Stimulated activated CD4-positive, alpha-beta T cell treated with anti-CD3 and anti-CD28 coated beads, Interleukin-15, amount 100 ng/mL, for 1 hour (primary cell): ENCODE measurements around the gene SEMA3G.

Source experiments
- DNase-seq, 2 donors: peaks; one replicate each; pipeline ENCODE4 v3.0.0-alpha.2; 2020; ENCODE audit warnings: low read depth in 1 of 2, low spot score in 1 of 2

Gene SEMA3G

DNA sequence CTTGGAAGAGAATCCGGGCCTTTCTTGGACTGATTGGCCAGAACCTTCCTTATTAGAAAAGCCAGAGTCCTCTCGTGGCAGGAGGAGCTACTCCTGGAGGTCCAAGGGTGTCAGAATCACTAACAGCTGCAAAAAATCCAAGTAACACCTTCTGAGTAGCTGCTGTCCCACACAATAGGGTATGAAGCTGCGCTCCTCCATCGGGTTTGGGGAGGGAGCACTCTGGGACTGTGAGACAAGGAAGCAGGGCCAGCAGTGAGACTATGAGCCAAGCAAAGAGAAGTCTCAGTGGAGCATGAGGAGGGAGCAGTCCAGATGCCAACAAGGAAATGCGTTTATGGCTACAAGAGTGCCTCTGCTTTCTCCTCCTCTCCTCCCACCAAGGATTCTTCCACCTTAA, 21.7 kb downstream of the SEMA3G start:
- DNase-seq = no peak

DNA sequence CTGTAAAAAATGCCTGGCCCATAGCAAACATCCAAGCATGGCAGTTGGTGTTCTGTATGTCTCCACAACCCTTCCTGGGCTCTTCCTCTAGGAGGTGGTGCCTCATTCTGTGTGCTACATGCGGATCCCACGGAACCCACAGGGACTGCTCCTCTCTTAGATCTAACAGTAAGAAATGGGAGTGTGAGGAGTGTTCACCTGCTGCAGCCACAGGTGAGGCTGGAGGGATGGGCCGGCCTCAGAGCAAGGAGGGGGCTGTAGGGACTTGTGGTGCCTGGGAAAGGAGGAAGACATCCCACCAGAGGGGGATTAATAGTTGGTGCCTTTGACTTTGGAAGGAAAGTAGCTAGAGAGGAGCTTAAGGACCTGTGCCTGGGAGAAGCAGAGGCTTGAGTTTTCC, 22.2 kb downstream of the SEMA3G start:
- DNase-seq = no peak

DNA sequence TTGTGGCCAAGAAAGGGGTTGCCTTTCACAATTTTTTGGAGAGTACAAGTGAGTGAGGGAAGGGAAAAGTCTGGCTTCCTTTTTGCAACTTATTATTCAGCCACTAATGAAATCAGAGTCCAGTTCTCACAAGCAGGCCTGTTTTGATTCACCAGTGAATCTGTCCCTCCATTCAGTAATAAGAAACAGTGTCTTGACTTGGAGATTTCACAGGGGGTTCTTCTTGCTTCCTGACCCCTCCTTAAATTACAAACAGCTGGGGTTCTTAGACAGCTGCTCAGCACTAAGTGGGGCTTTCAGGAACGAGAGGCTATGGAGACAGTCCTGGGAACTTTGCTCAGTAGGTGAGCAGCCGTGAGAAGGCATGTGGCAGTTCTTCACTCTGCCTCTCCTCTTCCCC, 24.5 kb downstream of the SEMA3G start:
- DNase-seq = no peak

DNA sequence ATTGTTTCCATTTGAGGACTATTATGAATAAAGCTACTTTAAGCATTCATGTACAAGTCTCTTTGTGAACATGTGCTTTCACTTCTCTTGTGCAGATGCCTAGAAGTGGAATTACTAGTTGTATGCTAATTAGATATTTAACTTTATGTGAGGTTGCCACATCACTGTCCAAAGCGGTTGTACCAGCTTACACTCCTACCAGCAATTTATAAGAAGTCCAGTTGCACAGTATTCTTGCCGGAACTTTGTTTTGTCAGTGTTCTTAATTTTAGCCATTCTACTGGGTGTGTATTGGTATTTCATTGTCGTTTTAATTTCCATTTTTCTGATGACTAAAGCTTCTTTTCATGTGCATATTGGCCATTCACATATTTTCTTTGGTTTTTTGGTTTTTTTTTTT, 29.1 kb downstream of the SEMA3G start:
- no peak for DNase-seq

DNA sequence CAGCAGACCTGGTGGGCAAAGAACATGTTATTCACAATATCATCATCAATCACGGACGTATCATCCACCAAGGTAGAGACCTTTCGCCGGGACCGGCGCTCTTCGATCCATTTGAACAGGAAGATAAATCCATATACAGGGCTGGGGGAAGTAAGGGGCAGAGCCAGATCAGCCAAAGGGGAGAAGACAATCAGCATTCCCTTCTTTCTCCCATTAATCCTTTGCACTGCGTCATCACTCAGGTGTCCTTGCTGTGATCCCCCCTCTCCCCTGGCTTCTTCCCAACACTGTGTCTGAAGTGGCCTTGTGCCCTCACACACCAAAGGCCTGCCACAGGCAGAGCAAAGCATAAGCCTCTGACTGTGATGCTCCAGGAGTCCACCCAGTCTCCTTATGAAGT, 36.4 kb downstream of the SEMA3G start:
- no peak for DNase-seq

DNA sequence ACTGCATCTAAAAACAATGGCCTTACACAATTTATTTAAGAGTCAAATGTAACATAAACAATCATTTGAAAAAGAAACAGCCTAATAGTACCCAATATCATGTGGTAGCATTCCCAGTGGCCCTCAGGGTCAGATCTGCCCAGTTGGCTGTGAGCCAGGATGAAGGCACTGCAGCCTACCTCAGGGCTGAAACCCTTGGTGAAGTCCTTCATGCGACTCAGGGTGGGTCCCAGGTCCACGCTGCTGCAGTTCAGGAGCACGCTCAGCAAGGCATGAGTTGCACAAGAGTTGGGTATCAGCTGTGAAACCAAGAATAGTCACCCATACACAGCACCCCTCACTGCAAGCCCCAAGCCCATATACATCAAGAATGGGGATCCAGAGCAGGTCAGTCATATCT, 37.1 kb downstream of the SEMA3G start:
- DNase-seq = no peak

DNA sequence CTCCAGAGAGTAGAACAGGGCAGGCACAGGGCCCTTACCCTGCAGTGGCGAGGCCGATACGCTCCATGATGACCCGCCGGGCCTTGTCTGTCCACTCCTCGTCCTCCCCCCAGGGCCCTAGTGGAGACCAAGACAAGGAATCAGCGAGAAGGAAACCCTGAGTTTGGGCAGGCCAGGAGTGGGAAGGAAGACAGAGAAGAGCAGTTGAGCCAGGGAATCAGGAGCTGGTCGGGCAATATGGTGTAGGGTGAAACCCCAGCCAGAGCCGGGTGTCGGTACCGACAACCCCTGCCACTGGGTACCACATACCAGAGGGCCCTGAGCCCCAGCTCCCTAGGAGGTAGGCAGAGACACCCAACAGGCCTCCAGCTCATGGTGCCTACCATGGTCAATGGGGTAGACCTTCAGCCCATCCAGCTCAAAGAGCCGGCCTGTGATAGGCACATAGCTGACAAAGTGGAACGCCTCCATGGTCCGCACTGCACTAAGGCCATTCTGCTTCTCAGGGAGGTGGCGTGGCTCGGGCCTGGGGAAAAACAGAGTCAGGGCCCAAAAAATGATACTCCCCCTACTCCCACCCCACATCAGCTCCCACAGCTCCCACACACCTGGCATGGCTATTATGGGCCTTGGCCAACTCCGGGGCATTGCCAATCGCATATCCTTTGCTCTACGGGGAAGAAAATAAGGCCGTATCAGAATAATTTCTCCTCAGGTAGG, 38.0 kb downstream of the SEMA3G start:
- no peak for DNase-seq

DNA sequence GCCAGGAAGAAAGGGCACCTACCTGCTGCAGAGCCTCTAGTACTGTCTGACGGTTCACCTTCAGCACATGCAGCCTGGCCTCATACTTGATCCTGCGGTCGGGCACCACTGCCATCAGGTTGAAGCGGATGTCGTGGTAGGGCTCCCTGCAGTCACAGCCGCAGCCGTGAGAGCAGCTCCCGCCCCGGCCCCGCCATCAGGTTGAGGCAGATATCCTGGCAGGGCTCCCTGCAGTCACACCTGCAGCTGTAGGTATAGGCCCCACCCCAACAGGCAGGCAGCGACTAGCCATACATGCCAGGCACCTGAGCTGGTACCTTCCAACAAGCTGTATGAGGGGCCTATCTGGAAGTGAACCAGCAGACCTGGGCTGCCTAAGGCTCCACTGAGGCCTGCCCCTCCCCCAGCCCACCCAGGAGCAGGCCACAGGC, 38.7 kb downstream of the SEMA3G start:
- DNase-seq = no peak

DNA sequence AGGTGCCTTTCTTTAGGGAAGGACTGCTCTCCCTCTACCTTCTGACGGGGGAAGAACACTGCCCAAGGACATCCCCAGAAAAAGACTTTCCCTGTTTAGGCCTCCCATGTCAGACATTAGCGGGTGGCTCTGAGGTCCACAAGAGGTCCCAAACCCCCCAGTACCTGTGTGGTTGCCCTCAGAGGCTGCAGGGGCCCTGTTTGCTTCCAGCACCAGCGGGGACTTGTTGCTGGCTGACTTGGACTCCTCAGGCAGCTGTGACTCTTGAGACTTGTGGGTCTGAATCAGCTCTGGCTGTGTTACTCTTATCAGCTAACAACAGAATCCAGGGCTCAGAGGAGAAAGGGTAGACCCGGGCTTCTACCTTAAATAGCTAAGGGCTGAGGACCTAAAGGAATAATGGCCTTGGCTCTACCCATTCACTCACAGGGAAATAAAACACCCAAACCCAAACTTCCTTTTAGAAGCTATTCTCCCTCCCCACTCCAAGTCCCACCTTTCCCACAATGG, 39.2 kb downstream of the SEMA3G start:
- no peak for DNase-seq

DNA sequence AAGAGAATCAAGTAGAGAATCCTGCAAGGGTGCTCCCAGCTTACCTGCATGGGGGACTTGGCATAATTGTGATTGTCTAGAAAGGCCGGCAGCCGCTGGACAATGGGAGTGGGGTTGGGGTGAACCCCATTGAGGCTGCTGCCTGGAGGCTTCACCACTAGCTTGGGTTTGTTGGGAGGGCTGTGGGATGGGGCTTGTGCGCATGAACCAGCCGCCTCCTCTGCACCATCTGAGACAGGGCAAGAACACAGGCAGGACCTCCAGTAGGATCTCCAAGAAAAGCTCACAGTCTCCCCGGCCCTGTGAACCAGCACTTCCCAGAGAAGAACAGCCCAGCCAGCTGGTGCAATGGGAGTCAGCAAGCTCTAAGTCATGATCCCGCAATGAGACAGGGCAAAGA, 39.8 kb downstream of the SEMA3G start:
- DNase-seq = no peak

DNA sequence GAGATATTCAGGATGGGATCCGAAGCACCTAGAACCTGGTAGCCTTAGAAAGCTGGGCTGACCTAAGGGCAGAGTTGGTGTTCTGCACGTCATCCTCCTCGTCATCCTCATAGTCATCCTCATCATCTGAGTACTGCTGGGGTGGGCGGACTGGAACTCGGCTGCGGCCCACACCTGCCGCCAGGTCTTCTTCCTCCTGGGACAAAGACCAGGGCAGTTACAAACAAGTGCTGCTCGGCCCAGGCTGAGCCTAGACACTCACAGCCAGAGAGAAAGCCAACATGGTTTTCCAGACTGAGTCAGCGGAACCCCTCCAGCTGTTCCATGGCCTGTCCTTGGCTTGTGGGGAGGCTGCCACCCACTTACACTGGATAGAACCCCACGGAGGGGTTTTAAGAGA, 40.5 kb downstream of the SEMA3G start:
- DNase-seq = no peak

DNA sequence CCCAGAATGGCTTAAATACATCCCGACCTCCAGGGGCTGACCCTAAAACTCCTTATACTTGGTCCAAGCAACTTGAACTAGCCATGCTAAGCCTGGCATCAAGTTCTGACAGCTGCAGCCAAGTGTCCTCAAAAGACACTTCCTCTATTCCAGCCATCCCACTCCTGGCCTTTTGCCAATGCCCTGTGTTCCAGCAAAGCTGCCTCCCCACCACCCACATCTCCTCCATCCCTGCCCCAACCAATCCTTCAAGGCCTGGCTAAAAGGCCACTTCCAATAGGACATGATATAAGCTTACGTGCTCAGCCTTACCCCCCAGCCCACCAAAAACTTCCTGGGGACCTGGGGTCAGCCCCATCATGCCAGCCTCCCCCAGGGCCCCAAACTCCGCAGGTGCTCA, 40.9 kb downstream of the SEMA3G start:
- no peak for DNase-seq

DNA sequence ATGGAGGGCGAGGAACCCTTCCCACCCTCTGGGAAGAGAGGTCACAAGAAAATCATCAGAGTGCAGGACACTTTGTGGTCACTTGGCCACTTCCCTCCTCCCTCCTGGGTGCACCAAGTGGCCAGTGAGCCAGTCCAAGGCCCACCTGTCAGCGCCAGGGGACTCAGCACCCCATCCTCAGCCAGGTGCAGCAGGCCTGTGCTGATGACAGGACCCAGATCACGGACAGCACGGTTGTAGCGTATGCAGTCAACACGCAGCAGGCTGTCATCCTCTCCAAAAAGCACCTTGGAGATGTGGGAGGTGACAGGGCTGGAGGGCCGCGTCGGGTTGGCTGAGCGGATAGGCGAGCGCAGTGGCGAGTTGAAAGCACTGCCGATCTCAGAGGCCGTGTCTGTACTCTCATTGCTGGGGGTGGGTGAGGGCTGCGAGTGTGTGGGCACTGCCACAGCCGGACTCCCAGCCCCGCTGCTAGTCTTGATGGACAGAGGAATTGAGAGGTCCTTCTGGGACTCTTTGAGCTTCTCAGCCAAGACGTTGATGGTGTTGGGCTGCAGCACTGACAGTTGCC, 41.5 kb downstream of the SEMA3G start:
- no peak for DNase-seq

DNA sequence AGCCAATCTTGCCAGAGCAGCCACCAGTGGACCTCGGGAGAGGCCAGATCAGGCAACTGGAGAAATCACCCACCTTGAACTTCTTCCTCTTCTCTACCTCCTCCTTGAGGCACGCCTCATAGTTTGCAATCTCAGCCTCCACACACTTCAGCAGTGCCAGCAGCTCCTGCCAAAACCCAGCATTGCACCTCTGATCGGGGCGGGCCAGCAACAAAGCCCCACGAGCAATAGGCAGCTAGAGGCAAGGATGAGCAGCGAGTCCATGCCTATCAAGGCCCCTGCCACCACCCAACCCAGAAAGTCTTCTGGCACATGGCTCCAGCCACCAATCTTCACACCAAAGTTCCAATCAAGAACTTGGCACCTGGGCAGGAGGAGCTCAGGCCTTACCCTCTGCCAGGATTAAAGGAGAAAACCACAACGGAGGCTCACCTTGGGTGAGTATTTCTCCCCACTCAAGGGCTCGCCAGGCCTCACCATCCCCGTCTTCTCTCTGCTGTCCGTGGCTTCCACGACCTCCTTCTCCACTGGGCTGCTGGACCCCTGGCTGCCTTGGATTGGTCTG, 42.1 kb downstream of the SEMA3G start:
- no peak for DNase-seq

DNA sequence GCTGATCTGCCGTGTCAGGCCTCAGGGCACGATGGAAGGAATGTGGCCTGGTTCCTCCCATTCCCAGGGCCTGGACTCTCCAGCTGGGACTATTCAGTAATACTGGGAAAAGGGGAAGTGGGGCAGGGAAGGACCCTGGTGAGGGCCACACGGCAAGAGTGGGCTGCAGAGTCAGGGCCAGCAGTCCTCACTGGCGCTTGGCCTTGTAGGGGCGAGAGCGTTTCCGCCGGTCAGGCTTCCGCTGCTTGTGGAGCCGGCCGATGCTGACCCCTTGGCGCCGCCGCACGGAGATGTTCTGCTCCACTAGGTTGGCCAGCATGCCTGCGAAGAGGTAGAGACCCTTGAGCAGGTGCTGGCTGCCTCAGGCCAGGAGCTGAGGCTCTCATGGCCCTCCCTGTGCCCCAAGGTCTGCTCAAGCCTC, 42.8 kb downstream of the SEMA3G start:
- no peak for DNase-seq

DNA sequence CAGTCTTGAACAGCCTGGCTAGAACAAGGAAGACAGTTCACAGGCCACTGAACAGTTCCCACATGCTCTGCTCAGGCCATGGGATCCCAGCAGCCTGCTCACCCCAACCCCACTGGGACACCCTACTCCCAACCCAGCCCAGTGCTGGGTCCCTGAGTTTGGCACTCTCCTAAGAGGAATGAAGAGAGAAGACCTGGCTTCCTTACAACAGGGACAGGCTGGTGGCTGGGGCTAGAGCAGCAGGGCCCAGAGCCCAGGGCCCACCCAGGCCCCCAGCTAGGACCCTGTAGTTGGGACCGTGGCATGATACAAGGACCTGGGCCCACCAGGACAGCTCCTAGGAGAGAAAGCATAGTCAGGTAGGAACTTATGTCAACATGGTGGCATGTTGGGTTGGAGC, 43.4 kb downstream of the SEMA3G start:
- DNase-seq = no peak

DNA sequence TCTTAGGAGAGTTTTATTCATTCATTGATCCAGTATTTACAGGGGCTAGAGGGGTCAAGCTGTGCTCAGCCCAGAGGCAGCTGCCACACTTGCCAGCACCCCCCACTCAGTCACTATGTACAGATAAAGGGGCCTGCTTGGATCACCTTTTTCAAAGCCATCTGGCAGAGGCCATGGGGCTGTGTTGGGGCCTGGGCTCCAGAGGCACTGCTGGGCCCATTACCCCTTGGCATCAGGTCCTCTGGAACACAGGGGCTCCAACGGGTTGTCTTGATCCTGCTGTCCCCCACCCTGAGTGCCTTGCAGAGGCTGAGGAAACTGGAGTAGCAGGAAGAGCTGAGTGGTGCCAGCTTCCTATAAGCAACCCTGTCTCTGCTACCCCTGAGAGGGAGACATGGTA, 43.9 kb downstream of the SEMA3G start:
- no peak for DNase-seq

DNA sequence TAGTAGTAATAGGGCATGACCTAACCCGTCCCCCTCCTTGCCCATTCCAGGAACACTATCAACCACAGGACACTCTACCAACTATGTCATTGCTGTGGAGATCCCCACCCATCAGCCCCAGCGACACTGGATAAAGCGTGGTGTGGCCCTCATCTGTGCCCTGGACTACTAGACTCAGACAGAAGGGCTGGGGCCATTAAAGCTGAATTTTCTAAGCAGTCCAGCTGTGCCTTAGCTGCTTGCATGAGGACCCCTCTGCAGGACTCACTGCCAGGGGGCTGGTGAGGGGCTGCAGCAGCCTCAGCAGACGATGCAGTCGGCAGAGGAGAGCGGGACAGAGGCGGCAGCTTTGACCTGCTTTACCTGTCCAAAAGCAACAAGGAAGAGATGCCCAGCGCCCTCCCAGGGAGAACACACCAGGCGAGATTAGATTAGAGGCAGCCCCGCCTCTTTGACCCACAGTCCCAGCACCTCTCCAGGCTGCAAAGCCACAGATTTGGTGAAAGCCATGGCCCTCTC, 44.6 kb downstream of the SEMA3G start:
- DNase-seq = no peak

DNA sequence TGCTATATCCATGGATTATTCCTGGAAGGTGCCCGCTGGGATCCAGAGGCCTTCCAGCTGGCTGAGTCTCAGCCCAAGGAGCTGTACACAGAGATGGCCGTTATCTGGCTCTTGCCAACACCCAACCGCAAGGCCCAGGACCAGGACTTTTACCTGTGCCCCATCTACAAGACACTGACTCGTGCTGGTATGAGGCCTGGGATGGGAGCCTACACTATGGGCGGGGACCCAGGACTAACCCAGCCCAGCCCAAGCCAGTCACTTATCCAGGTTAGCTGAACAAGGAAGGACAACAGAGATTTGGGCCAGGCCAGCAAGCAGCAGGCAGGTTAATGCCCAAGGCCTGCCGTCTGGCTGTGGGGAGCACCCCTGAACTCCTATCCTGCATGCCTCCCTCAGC, 45.3 kb downstream of the SEMA3G start:
- DNase-seq = no peak

DNA sequence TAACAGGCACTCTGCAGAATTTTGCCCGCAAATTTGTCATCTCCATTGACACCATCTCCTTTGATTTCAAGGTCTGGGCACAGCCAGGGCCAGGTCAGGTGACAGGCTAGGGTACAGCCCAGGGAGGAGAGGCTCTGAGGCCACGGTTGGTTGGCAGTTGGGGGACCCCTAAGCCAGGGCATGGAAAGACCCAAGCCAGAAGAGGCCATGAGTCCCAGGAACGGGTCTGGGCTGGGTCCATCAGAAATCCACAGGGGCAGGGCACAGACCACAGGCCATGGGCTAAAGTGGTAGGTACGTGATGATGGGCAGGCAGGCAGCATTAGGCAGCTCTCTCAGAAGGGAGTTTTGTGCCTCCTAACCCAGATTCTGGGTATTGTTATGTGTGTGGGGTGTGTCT, 45.8 kb downstream of the SEMA3G start:
- DNase-seq = no peak

DNA sequence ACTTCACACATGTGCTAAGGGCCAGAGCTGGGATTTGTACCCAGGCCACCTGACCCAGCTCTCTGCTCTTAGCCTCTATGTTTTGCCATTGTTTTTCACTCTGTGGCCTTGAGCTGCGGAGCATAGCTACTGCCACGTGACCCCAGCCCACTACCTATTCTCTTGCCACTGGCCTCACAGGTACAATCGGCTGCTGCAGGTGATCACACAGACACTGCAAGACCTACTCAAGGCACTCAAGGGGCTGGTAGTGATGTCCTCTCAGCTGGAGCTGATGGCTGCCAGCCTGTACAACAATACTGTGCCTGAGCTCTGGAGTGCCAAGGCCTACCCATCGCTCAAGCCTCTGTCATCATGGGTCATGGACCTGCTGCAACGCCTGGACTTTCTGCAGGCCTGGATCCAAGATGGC, 46.2 kb downstream of the SEMA3G start:
- no peak for DNase-seq

DNA sequence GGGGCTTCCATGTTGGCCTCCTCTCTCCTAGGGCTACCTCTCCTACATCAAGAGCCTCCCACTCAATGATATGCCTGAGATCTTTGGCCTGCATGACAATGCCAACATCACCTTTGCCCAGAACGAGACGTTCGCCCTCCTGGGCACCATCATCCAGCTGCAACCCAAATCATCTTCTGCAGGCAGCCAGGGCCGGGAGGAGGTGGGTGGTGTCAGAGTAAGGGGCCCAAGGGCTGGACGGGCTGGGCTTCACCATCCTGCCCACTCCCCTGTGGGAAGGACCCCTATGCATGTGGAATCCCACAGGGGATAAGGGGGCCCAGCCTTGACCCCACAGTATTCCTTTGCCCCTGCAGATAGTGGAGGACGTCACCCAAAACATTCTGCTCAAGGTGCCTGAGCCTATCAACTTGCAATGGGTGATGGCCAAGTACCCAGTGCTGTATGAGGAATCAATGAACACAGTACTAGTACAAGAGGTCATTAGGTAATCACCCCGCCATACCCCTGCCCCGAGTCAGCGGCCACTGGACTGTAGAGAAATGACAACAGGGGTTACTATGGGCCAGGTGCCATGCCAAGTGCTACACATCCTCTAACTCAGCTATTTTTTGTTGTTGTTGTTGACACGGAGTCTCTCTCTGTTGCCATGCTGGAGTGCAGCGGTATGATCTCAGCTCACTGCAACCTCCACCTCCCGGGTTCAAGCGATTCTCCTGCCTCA, 47.1 kb downstream of the SEMA3G start:
- no peak for DNase-seq
